H1 (cell line): Measurements from ENCODE around the gene KMT2E. TPM values are rescaled to one million over a fixed set of nuclear protein-coding genes. Genes with fewer than 3 reads are reported as not detected.

Experiments used
- MAFK ChIP-seq: IDR thresholded peaks from 2 replicates; pipeline ENCODE4 v1.6.1; 2012; ENCODE audit warnings: low read depth, mild to moderate bottlenecking, improper control_type of control experiment, low read length
- SIN3A ChIP-seq, 2 experiments: IDR thresholded peaks in 1 of 2; conservative IDR thresholded peaks in 1 of 2; 2 replicates each; pipeline ENCODE4 v1.6.1; 2011 to 2012; ENCODE audit warnings: low read length in 2 of 2, improper control_type of control experiment in 1 of 2, low read depth in 1 of 2, mild to moderate bottlenecking in 1 of 2
- polyA plus RNA-seq, 7 experiments: library from polyadenylated mRNA; depleted of rRNA in 3 of 7; stranded (reverse) in 5 of 7; unstranded in 2 of 7; fragments of >200 nt in 5 of 7; fragments of 200-250 nt in 2 of 7; gene quantifications; 1 replicate in 5 of 7; 2 replicates in 1 of 7; 4 replicates in 1 of 7; pipeline versions ENCODE4 v1.2.1 to v1.2.3, GENCODE V29; 2011 to 2013; ENCODE audit warnings: missing spikeins in 2 of 7, mixed read lengths in 2 of 7
- total RNA-seq: library from RNA; stranded (reverse); fragmentation: NEBNext Ultra II Directional; extraction: Animal tissue kit (Norgen Biotek cat#: 25700); gene quantifications from 2 replicates; pipeline ENCODE4 v1.2.1, GENCODE V29; 2021

Gene KMT2E
- total and polyA plus RNA-seq, 2 of the 8 experiments (the other 6 are each of a cell fraction or from before 2014, with no cell fraction given): 10.9 to 45.0 TPM

DNA sequence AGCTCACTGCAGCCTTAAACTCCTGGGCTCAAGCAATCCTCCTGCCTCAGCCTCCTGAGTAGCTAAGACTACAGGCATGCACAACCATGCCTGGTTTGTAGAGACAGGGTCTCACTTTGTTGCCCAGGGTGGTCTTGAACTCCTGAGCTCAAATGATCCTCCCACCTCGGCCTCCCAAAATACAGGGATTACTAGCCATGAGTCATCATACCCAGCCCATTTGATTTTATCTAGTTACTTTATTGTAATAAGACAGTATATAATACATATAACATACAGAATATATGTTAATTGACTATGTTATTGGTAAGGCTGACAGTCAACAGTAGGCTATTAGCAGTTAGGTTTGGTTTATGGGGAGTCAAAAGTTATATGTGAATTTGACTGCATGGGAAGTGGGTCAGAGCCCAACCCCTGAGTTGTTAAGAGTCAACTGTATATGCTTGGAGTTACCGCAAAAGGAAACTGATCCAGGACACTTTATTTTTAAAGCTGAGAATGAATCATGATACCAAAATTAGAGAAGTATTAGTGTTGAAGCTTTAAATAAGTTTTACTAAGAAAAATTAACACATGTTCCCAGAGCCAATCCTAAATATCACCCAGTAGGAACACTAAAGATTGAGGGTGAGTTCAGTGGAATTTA lies 20.7 kb upstream of the KMT2E start (continued):
- TF ChIP-seq SIN3A (conservative IDR thresholded peaks at IDR 0.05 in 1 of 2, IDR thresholded peaks at IDR 0.05 in 1 of 2; ENCODE audit: low read depth in 1 of 2, low read length in 2 of 2) (no peak), MAFK (no peak)
